Measurements from ENCODE around the gene CCDC107. TPM values are rescaled to one million over a fixed set of nuclear protein-coding genes. Genes with fewer than 3 reads are reported as not detected.

The CCDC107 gene
- total and polyA plus RNA-seq, 2 experiments from 2014 or later, result 6.9 to 18.4 TPM

GRCh38 chr9:35696520-35697215 lies 38.6 kb downstream of the CCDC107 start (continued):
- TF ChIP-seq CTCF (conservative IDR thresholded peaks at IDR 0.05; ENCODE audit: low read depth in 2 of 2), result peak; percentile 78 to 85

- DNase-seq (ENCODE audit: low spot score) (no peak), ATAC-seq (no peak)
- H3K27ac Mint-ChIP-seq, result no peak overlapping the region
- H3K9me3 Mint-ChIP-seq, result no peaks in the 10 kb centered on the region
- Histone ChIP-seq H3K4me3 (no peak overlapping the region), H3K27me3 (ENCODE audit: insufficient read depth) (no peaks in the 10 kb centered on the region), H3K36me3 (ENCODE audit: insufficient read depth) (peaks cover 31% of the 10 kb centered on the region; the same call in 1 of the 2 replicates), H2AFZ (no peak overlapping the region), H3K27ac (ENCODE audit: low read depth) (no peak overlapping the region), H3K4me2 (no peak overlapping the region), H4K20me1 (replicated peaks; ENCODE audit: insufficient read depth) (no peaks in the 10 kb centered on the region), H3K79me2 (replicated peaks; ENCODE audit: insufficient read depth) (no peaks in the 10 kb centered on the region), H3K9me2 (ENCODE audit: insufficient read depth) (no peaks in the 10 kb centered on the region), H3K4me1 (ENCODE audit: insufficient read depth) (no peaks in the 10 kb centered on the region), H3F3A (replicated peaks; ENCODE audit: low read depth) (peaks cover 6% of the 10 kb centered on the region)
- H3K4me1 Mint-ChIP-seq, result no peaks in the 10 kb centered on the region
- no peak overlapping the region for H3K4me3 Mint-ChIP-seq
- no peaks in the 10 kb centered on the region; the same call in none of the 3 replicates for H3K36me3 Mint-ChIP-seq (ENCODE audit: low read depth)
- H3K27me3 Mint-ChIP-seq (ENCODE audit: insufficient read depth, low read depth, poor library complexity), result peaks cover 5% of the 10 kb centered on the region
- no peak for TF ChIP-seq ZNF114 (CRISPR knock-in tag; IDR thresholded peaks at IDR 0.05)
Measured at GRCh38 chr9:35697486-35697885, 39.4 kb downstream of the CCDC107 start.

DNA sequence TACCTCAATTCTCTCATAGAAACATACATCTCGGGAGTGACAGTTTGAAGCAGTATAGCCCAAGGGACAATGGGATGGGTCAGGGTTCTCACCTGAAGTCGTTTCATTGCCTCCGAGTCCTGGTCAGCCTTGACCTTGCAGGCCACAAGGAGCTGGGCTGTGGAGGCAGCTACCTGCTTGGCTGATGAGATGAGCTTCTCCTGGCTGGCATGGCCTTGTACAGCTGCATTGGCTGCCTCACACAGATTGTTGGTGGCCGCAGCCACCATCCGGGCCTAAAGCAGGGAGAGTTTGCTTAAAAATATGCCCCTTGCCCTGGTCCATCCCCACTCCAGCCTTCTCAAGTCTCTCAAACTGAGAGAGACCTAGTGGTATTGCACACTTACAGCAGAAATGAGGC lies 40.1 kb downstream of the CCDC107 start:
- no peaks in the 10 kb centered on the region for H3K9me3 Mint-ChIP-seq
- H3K4me3 Mint-ChIP-seq, result no peak overlapping the region
- no peak overlapping the region for H3K27ac Mint-ChIP-seq
- H4K20me1 ChIP-seq (replicated peaks; ENCODE audit: insufficient read depth), result no peaks in the 10 kb centered on the region
- ATAC-seq, result no peak
- peaks cover 10% of the 10 kb centered on the region for H3K27me3 Mint-ChIP-seq (ENCODE audit: insufficient read depth, low read depth, poor library complexity)
- H3K4me2 ChIP-seq, result no peak overlapping the region
- no peaks in the 10 kb centered on the region for H3K9me2 ChIP-seq (ENCODE audit: insufficient read depth)
- H3K36me3 ChIP-seq (ENCODE audit: insufficient read depth), result peaks cover 31% of the 10 kb centered on the region; the same call in 1 of the 2 replicates
- H3F3A ChIP-seq (replicated peaks; ENCODE audit: low read depth), result peaks cover 6% of the 10 kb centered on the region
- H3K36me3 Mint-ChIP-seq (ENCODE audit: low read depth), result no peaks in the 10 kb centered on the region; the same call in none of the 3 replicates
- no peaks in the 10 kb centered on the region for H3K79me2 ChIP-seq (replicated peaks; ENCODE audit: insufficient read depth)
- H3K4me1 Mint-ChIP-seq, result no peaks in the 10 kb centered on the region
- H3K27ac ChIP-seq (ENCODE audit: low read depth), result no peak overlapping the region
- no peaks in the 10 kb centered on the region for H3K4me1 ChIP-seq (ENCODE audit: insufficient read depth)
- H3K27me3 ChIP-seq (ENCODE audit: insufficient read depth), result no peaks in the 10 kb centered on the region
- DNase-seq (ENCODE audit: low spot score), result no peak
- no peak overlapping the region for H2AFZ ChIP-seq
- no peak overlapping the region for H3K4me3 ChIP-seq
- TF ChIP-seq NANOG (IDR thresholded peaks at IDR 0.05; ENCODE audit: borderline replicate concordance), result no peak
- TF ChIP-seq CTCF (conservative IDR thresholded peaks at IDR 0.05; ENCODE audit: low read depth in 2 of 2), result no peak
- TF ChIP-seq JUNB (IDR thresholded peaks at IDR 0.05; ENCODE audit: unreplicated experiment), result no peak
- no peak for TF ChIP-seq CREB1 (CRISPR knock-in tag; IDR thresholded peaks at IDR 0.05; ENCODE audit: low read depth)
- no peak for TF ChIP-seq ZNF462 (CRISPR knock-in tag; IDR thresholded peaks at IDR 0.05)
- no peak for TF ChIP-seq EZH2phosphoT487 (IDR thresholded peaks at IDR 0.05; ENCODE audit: unreplicated experiment)
- TF ChIP-seq ZNF331 (CRISPR knock-in tag; IDR thresholded peaks at IDR 0.05; ENCODE audit: low read depth), result no peak
